Breast epithelium (tissue), 4 donors: ENCODE data around the gene MACROD2. TPM values are rescaled to one million over a fixed set of nuclear protein-coding genes. Genes with fewer than 3 reads are reported as not detected.

Source experiments
- DNase-seq, 2 donors: peaks; one replicate each; pipeline ENCODE4 v3.0.0-alpha.2; 2019; ENCODE audit warnings: low spot score in 2 of 2
- H3K27ac ChIP-seq, 2 donors: fragments of 200-600 bp; sonication (generic) in 1 of 2; one replicate each; pipeline ENCODE4 v1.5.1; 2016 to 2019; ENCODE audit warnings: mild to moderate bottlenecking in 1 of 2
- H3K27me3 ChIP-seq, 2 donors: fragments of 200-600 bp; sonication (generic) in 1 of 2; one replicate each; pipeline versions ENCODE4 v1.5.1 to v1.6.0; 2017 to 2019; ENCODE audit warnings: control low read depth in 1 of 2, mild to moderate bottlenecking in 1 of 2
- H3K36me3 ChIP-seq: fragments of 200-600 bp; one replicate; pipeline ENCODE4 v1.5.1; 2019
- H3K4me1 ChIP-seq, 2 donors: fragments of 200-600 bp; sonication (generic); one replicate each; pipeline ENCODE4 v1.5.1; 2016 to 2019; ENCODE audit warnings: control low read depth in 1 of 2
- H3K4me3 ChIP-seq, 3 donors: fragments of 200-600 bp; sonication (generic); 1 replicate in 2 of 3; 2 replicates in 1 of 3; pipeline ENCODE4 v1.5.1; 2016 to 2019; ENCODE audit warnings: mild to moderate bottlenecking in 3 of 3, moderate library complexity in 2 of 3
- H3K9me3 ChIP-seq, 2 donors: fragments of 200-600 bp; sonication (generic) in 1 of 2; one replicate each; pipeline ENCODE4 v1.5.1; 2016 to 2019; ENCODE audit warnings: control low read depth in 1 of 2
- POLR2A ChIP-seq: fragments of 450-650 bp; IDR thresholded peaks from one replicate; pipeline ENCODE4 v1.6.1; 2016; ENCODE audit warnings: antibody characterized with exemption, mild to moderate bottlenecking, moderate library complexity
- POLR2AphosphoS5 ChIP-seq, 3 donors: sonication (generic); formaldehyde crosslinking; IDR thresholded peaks; one replicate each; pipeline ENCODE4 v1.6.1; 2017; ENCODE audit warnings: antibody characterized with exemption in 3 of 3
- intact Hi-C: fragments of 100-400 bp; cut with DNase I; formaldehyde crosslinking; loops from one replicate; pipeline ENCODE4 v1.15.1; 2023; ENCODE audit warnings: low total_unique reads
- total RNA-seq, 3 donors: library from RNA; depleted of rRNA; stranded (reverse); fragments of >200 nt; gene quantifications; one replicate each; pipeline ENCODE4 v1.1.0, GENCODE V29; 2016
- TF ChIP-seq, protein P1 (sequence below), 3 donors: fragments of 450-650 bp; IDR thresholded peaks; one replicate each; pipeline ENCODE4 v1.5.1; 2016 to 2017; ENCODE audit warnings: antibody characterized with exemption in 3 of 3, mild to moderate bottlenecking in 3 of 3, moderate library complexity in 3 of 3

Gene MACROD2
- total RNA-seq, 3 donors from 2014 or later = 6.7 to 26.8 (median 8.8) TPM

DNA sequence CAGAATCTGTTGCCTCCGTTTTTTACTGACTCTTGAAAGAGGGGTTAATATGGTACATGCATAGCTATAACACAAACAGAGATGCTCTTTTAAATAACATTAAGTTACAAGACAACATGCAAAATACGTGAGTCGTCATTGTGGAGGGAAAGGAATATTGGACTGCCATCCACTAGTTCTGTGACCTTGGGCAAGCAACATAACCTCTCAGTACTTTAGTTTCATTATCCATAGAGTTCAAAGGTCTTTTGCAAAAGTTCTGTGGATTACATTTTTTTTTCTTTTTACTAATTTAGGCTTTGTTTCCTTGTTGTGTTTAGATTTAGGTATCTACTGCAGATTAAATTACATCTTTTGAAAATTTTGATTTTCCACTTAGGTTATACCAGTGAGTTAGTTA, 70.5 kb downstream of the MACROD2 start:
- Histone ChIP-seq H3K27ac (no peak overlapping the region), H3K9me3 (no peaks in the 10 kb centered on the region), H3K4me3 (no peak overlapping the region), H3K27me3 (no peaks in the 10 kb centered on the region), H3K4me1 (no peaks in the 10 kb centered on the region), H3K36me3 (no peaks in the 10 kb centered on the region)
- no peak for DNase-seq
- intact Hi-C loops = no loop called here
- TF ChIP-seq POLR2A (no peak), POLR2AphosphoS5 (IDR thresholded peaks at IDR 0.05) (no peak)
- TF ChIP-seq, protein P1, sequence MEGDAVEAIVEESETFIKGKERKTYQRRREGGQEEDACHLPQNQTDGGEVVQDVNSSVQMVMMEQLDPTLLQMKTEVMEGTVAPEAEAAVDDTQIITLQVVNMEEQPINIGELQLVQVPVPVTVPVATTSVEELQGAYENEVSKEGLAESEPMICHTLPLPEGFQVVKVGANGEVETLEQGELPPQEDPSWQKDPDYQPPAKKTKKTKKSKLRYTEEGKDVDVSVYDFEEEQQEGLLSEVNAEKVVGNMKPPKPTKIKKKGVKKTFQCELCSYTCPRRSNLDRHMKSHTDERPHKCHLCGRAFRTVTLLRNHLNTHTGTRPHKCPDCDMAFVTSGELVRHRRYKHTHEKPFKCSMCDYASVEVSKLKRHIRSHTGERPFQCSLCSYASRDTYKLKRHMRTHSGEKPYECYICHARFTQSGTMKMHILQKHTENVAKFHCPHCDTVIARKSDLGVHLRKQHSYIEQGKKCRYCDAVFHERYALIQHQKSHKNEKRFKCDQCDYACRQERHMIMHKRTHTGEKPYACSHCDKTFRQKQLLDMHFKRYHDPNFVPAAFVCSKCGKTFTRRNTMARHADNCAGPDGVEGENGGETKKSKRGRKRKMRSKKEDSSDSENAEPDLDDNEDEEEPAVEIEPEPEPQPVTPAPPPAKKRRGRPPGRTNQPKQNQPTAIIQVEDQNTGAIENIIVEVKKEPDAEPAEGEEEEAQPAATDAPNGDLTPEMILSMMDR (IDR thresholded peaks at IDR 0.05) = no peak

DNA sequence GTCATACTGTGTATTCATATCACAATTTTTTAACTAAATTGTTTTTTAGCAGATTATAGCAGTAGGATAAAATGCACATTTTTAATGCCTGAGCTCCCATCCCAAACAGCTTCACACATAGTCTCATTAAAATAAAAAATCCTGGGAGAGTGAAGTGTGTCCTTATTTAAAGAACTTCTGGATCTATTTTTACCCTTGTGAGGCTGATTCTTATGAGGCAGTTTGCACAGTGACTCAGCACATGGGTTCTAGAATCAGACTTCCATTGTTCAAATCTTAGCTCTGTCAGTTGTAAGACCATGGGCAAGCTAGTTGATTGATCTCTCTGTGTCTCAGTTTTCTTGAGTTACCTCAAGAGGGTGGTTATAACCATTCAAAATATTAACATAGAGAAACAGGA, 72.3 kb downstream of the MACROD2 start:
- Histone ChIP-seq H3K27me3 (no peaks in the 10 kb centered on the region), H3K4me3 (no peak overlapping the region), H3K27ac (no peak overlapping the region), H3K4me1 (no peaks in the 10 kb centered on the region), H3K36me3 (no peaks in the 10 kb centered on the region), H3K9me3 (no peaks in the 10 kb centered on the region)
- no peak for DNase-seq
- TF ChIP-seq POLR2A = no peak
- no peak for TF ChIP-seq POLR2AphosphoS5 (IDR thresholded peaks at IDR 0.05)
- TF ChIP-seq, protein P1 (IDR thresholded peaks at IDR 0.05) = no peak
- intact Hi-C loops = no loop called here

DNA sequence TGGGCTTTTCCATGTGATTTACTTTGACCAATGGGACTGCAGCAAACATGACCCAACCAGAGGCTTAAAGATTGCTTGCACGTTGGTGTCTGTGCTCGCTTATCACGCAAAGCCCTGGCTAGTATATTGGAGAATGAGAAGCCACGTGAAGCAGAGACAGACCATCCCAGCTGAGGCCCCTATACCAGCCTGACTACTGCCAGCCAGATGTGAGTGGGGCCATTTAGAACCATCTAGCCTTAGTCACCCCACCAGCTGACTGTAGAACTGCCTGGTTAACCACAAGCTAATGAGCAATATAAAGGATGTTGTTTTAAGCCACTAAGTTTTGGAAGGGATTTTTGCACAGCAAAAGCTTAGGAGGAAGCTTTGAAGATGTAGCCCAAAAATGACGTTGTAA, 74.5 kb downstream of the MACROD2 start:
- no peaks in the 10 kb centered on the region for H3K9me3 ChIP-seq
- no peaks in the 10 kb centered on the region for H3K4me1 ChIP-seq
- H3K27me3 ChIP-seq = no peaks in the 10 kb centered on the region
- DNase-seq = no peak
- H3K27ac ChIP-seq = no peak overlapping the region
- intact Hi-C loops = no loop called here
- H3K36me3 ChIP-seq = no peaks in the 10 kb centered on the region
- TF ChIP-seq POLR2AphosphoS5 (IDR thresholded peaks at IDR 0.05) = no peak
- TF ChIP-seq, protein P1 (IDR thresholded peaks at IDR 0.05) = no peak
- H3K4me3 ChIP-seq = no peak overlapping the region

DNA sequence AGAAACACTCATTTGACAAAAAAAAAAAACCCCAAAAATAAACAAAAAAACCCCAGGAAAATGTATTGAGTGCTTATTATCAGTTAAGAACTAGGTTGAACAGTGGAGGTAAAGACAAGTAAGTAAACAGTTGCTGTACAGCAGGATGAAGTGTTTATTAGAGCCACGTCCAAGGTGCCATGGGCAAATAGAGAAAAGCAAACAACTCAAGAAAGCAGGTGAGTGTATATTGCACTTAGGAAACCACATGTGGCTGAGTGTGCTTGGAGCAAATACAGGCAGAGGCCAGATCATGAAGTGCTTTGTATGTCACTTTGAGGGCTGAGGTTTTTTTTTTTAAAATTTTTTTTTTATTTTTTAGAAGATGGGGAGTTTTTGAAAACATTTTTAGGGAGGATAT, 98.3 kb downstream of the MACROD2 start:
- no peaks in the 10 kb centered on the region for H3K36me3 ChIP-seq
- no peaks in the 10 kb centered on the region for H3K4me1 ChIP-seq
- H3K4me3 ChIP-seq = no peak overlapping the region
- intact Hi-C loops = no loop called here
- no peaks in the 10 kb centered on the region for H3K27me3 ChIP-seq
- TF ChIP-seq, protein P1 (IDR thresholded peaks at IDR 0.05) = no peak
- TF ChIP-seq POLR2A (no peak), POLR2AphosphoS5 (IDR thresholded peaks at IDR 0.05) (no peak)
- no peak for DNase-seq
- H3K27ac ChIP-seq = no peak overlapping the region
- H3K9me3 ChIP-seq = no peaks in the 10 kb centered on the region

DNA sequence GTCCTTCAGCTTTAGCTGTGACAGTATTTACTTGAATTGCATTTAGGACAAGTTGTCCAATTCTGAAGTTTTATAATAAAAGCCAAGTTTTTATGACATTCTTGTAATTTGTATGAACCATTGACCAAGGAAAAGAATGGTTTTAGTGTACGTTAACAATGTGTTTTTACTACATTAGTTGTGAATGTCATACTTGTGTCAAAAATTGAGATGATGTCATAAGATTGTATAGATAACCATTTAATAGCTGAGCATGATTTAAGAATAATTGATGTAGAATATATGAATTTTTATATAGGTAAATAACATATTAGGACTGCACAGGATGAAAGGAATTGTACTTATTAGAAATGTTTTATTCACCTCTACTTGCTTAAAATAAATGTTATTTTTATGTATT, 102.9 kb downstream of the MACROD2 start:
- H3K36me3 ChIP-seq = no peaks in the 10 kb centered on the region
- no peak for TF ChIP-seq POLR2AphosphoS5 (IDR thresholded peaks at IDR 0.05)
- TF ChIP-seq, protein P1 (IDR thresholded peaks at IDR 0.05) = no peak
- TF ChIP-seq POLR2A = no peak
- H3K4me3 ChIP-seq = no peak overlapping the region
- no peaks in the 10 kb centered on the region for H3K4me1 ChIP-seq
- DNase-seq = no peak
- no peaks in the 10 kb centered on the region for H3K9me3 ChIP-seq
- intact Hi-C loops = no loop called here
- H3K27ac ChIP-seq = no peak overlapping the region
- no peaks in the 10 kb centered on the region for H3K27me3 ChIP-seq
